HG03139 (cell line): ENCODE data around the gene ITPR1.

ENCODE experiments used
- ATAC-seq: cut with Tn5 transposase; IDR thresholded peaks from one replicate; pipeline ENCODE4 v1.9.1; 2021; ENCODE audit not compliant: unreplicated experiment

Gene ITPR1

GRCh38 chr3:4564928-4565586, 71.9 kb downstream of the ITPR1 start:
- ATAC-seq = no peak

- no peak for ATAC-seq
Observed at GRCh38 chr3:4565809-4566501, 72.8 kb downstream of the ITPR1 start.

DNA sequence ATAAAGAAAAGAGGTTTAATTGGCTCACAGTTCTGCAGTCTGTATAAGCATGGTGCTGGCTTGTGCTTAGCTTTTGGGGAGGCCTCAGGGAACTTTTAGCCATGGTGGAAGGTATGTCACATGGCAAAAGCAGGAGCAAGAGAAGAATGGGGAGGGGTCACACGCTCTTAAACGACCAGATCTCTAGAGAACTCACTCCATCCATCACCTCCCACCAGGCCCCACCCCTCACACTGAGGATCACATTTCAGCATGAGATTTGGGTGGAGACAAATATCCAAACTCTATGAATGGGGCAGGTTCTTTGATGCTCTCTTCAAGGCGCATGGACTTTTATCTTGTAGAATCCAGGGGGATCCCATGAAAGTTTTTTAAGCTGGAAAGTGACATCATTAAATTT, 75.7 kb downstream of the ITPR1 start:
- no peak for ATAC-seq

DNA sequence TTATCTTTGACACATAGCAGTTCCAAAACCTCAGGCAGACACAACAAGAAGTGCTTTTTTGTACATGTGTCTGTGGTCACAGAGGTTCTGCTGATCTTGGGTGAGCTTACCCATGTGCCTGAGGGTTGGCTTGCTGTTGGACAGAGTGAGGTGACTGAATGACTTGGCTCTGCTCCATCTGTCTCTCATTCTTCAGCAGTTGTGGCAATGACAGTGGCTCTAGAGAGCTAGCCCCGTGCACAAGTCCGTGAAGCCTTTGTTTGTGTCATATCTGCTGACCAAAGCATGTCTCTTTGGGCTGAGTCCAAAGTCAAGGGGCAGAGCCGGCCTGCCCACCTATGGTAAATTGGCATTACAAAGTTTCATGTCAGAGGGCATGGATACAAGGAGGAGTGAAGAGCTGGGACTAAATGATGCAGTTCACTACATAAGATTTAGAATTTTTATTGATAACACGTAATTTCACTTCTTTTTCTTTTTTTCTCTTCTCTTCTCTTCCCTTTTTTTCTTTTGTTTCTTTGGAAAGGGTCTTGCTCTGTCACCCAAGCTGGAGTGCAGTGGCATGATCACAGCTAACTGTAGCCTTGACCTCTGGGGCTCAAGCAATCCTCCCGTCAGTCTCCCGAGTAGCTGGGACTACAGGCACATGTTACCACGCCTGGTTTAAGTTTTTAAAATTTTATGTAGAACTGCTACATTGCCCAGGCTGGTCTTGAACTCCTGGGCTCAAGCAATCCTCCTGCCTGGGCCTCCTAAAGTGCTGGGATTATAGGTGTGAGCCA, 77.9 kb downstream of the ITPR1 start:
- peak; percentile 68 for ATAC-seq

DNA sequence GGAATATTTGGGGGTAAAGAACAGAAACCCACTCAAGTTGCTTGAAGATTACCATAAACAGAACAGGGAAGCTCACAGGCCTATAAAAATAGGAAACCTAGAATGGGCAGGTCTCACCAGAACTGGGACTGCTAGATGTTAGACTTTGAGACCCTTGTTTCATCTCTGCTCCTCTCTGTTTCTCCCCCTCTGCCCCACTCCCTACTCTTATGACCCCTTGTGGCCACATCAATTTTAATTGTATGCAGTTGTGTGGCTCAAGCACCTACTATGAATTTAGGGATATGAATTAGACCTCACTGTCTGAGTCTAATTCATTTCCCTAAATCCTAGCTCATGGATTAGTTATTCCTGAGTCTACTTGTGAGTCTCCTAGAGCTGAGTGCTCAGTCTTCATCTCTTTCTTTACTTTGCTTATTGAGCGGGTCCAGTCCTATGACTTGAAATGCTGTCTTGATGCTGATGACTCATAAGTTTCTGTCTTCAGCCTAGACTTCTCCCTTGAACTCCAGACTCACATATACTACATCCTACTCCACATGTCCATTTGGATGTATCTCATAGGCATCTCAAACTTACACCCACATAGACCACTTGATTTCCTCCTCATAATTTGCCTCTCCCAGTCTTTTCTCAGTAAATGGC, 78.7 kb downstream of the ITPR1 start:
- ATAC-seq = peak; percentile 51

DNA sequence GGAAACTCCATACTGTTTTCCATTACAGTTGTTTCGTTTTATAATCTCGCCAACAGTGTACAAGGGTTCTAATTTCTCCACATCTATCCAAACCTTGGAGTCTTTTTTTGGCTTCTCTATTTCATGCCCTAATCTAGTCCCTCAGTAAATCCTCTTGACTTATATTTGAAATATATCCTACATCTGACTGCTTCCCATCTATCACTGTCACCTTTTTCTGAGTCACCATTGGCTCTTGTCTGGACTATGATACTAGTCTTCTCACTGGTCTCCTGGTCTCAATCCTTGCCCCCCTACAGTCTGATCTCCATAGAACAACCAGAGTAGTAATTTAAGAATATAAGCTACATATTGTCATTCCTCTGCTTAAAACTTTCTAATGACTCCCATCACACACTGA, 80.0 kb downstream of the ITPR1 start:
- no peak for ATAC-seq

DNA sequence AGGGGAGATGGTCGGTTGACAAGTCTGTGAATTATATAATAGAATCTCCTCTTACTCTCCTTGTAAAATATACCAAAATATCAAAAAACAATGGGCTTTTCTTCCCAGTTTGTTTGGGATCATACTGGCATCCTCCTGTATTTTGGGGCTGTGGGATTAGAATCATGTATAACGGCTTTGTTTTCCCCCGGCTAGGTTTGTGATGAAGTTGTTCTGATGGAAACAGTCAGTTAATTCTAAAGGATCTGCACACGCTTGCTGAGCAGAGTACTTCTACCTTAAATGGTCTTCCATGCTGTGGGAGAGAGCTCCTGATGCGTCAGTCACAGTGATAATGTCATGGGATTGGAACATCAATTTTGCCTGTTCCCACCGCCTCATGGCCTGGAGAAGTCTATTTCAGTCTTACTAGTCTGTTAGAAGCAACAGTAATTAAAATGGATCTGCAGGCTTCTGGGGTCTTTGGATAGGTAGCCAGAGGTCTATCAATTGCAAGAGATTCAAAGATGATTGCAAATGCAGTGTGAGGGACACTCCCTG, 81.3 kb downstream of the ITPR1 start:
- ATAC-seq = no peak

DNA sequence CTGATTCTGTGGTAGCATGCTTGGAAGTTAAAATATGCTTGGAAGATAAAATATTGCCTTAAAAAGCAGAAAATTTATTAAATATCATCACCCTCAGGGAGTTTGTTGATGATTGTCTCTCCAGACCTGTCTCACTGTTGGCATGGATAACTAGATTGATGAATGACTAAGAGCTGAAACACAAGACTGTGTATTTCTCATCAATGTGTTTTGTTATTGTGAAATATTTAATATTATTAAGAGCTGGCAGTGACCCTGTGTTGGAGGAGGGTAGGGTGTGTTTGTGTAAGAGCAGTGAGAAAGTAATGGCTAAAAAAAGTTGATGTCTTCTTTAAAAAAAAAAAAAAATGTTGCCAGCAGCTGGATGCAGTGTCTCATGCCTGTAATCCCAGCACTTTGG, 82.2 kb downstream of the ITPR1 start:
- no peak for ATAC-seq

GRCh38 chr3:4577721-4578120, 84.6 kb downstream of the ITPR1 start:
- ATAC-seq = no peak

DNA sequence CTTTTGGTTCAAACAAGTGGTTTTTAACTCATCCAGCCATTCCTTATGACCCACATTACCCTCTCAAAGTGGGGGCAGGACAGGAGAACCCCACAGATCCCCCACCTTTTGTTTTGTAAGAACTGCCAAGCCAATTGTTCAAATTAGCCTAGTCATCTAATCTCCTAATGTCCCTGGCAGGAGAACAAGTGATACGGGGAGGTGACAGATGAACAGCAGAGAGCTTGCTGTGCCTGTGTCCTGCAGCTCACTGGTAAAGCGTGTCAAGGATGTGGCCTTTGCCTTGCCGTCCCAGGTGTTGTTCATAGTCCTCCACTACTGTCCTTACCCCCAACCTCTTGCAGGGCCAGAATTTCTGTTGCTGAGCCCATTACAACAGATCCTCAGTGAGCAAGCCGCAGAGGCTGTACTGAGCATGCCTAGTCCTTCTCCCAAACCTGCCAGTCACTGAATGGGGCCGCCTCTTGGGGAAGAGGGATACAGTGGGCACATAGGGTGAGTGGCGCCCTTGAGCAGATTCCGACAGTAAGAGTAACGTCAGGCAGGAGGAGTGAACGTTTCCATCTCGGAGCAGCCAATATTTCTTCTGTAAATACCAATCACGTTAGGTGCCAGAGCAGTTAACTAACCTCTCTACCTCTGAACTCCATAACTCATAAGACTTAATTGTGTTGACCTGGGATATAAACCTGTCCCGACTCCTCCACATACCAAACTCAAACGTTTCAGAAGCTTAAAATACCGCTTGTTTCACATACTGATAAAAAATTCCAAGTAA, 87.4 kb downstream of the ITPR1 start:
- no peak for ATAC-seq

DNA sequence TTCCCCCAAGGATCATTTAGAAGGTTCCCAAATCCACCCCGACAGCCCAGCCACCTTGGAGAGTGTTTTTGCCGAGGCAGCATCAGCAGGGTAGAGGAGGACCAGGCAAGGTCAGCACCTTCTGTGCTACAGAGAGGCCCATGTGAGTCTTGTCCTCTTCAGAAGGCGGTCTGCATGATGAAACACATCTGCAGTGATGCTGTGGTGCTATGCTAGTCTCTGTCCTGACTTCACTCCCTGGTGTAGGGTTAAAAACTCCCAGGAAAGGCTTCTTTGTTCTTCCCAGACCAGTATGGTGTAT, 87.9 kb downstream of the ITPR1 start:
- no peak for ATAC-seq

GRCh38 chr3:4581498-4581897, 88.3 kb downstream of the ITPR1 start:
- no peak for ATAC-seq

DNA sequence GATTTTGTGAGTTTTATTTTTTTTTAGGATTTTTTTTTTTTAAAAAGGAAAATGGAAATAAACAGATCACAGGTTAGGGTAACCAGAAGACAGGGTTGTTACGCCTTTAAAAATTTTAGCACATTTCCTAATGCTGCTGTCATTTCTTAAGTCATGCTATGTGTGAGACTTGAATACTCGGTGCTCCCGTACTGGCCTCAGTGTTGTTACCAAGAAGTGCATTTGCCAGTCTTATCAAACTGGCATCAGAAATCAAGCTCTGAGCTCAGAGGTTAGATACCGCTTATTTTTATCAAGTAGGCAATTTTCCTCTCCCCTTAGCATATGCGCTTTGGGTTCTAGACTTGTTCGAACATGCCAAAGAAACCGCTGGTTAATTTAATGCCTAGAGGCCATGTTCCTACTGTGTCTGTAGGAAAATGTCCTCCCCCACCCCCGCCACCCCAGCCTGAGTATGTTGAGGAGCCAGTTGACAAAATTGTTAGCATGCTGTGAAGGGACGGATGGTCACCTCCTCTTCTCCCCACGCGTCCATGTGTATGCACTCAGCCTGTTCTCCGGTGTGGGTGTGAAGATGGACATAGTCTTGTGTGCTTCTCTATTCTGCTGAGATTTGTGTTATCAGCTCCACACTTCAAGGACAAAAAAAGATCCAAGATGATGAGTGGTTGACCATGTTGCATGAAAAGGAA, 88.9 kb downstream of the ITPR1 start:
- no peak for ATAC-seq

- no peak for ATAC-seq
Observed at GRCh38 chr3:4582624-4583023, 89.5 kb downstream of the ITPR1 start.

DNA sequence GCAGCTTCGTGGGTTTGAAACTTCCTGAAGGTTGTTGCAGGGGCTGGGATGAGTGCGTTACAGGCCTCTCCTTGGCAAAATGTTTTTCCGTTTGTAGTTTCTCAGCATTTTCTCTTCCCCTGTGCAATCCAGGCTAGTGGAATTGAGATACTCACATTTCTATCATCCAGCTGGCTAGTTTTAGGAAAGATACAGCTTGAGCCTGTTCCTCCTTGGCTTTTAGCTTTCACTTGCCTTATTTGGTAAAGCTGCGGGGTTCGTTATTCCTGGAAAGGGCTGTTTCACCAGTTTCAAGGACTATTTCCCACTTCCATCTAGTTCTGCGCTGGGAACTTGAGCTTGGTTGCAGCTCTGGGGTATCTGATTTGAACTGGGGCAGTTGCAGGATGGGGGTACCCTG, 90.3 kb downstream of the ITPR1 start:
- ATAC-seq = no peak

DNA sequence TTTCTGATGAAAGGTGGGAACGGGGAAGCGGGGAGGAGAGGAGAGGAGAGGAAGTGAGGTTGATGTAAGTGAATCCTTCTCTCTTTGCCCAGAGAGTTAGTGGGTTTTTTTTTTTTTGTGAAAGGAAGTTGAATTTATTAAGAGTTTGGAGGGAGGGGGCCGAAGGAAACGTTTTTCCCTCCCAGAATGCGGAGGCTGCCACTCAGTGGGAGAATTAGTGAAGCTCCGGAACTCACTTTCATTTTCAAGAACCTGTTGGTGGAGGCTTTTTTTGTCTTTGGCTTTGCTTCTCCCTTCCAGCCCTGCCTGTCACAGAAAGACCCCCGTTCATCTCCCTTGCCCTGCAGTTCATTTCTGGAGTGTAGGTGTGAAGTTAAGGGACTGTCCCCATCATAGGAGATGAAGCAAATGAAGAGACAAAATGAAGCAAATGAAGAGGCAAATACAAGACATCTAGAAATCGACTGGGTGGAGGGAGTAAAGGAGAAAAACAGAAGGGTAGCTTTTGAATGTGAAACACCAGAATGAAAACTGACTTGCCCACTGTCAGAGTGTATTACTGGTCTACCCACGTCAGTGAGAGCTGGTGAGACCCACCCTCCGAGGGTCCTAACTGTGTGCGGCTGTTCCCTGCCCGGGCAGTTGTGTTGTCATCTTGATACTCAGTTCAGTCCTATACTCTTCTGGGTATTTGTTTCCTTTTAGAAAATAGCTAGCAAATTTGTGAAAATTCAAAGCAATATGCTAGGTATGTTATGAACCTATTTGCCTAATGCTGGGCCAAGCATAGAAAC, 91.5 kb downstream of the ITPR1 start:
- peak; percentile 38 for ATAC-seq

GRCh38 chr3:4586381-4586780, 93.2 kb downstream of the ITPR1 start:
- no peak for ATAC-seq

DNA sequence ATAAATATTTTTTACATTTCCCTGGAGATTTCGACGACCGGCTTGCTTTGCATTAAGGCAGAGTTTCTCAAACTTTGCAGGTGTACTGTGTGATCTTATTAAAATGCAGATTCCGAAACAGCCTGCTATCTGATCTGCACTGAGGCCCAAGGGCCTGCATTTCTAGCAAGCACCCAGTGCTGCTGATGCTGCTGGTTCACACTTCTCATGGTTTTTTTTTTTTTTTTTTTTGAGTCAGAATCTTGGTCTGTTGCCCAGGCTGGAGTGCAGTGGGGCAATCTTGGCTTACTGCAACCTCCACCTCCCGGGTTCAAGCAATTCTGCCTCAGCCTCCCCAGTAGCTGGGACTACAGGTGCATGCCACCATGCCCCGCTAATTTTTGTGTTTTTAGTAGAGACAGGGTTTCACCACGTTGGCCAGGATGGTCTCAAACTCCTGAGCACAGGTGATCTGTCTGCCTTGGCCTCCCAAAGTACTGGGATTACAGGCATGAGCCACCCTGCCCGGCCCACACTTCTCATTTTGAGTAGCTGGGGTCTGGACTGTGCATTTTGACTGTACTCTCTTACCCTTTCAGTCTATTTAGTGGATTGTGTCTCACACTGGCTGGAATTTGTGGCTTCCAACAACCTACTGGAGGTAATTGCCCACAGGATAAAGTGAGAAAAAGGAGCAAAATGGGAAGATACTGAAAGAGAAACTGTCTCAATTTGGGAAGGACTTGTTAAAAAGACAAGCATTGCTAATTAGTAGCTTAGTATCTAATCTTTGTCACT, 94.1 kb downstream of the ITPR1 start:
- no peak for ATAC-seq

- ATAC-seq = no peak
Observed at GRCh38 chr3:4587838-4588105, 94.6 kb downstream of the ITPR1 start.
